ENCODE measurements around the gene HOXB8.

DNA sequence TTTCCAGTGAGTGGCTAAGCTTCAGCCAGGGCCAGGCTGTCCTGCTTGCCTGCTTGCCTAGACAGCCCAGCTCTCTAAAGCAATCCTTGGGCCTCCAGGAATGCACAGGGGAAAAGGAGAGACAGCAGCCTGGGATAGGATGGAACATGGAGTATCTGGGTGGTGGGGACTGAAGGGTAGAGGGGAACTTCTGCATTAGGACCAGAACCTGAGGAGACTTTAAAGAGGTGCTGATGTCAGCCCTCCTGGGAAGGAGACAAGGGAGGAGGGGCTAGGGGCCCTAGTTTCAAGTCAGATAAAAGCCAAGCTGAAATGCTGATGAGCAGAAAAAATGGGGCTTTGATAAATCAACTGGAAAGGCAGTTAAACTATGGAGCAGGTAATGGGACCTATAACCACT is 6.1 kb downstream of the HOXB8 start:
- TF ChIP-seq, protein P1, sequence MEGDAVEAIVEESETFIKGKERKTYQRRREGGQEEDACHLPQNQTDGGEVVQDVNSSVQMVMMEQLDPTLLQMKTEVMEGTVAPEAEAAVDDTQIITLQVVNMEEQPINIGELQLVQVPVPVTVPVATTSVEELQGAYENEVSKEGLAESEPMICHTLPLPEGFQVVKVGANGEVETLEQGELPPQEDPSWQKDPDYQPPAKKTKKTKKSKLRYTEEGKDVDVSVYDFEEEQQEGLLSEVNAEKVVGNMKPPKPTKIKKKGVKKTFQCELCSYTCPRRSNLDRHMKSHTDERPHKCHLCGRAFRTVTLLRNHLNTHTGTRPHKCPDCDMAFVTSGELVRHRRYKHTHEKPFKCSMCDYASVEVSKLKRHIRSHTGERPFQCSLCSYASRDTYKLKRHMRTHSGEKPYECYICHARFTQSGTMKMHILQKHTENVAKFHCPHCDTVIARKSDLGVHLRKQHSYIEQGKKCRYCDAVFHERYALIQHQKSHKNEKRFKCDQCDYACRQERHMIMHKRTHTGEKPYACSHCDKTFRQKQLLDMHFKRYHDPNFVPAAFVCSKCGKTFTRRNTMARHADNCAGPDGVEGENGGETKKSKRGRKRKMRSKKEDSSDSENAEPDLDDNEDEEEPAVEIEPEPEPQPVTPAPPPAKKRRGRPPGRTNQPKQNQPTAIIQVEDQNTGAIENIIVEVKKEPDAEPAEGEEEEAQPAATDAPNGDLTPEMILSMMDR (IDR thresholded peaks at IDR 0.05): no peak
- TF ChIP-seq POLR2AphosphoS5 (IDR thresholded peaks at IDR 0.05) (no peak), EP300 (IDR thresholded peaks at IDR 0.05) (no peak)

Data from upper lobe of left lung (tissue), 4 donors.